ENCODE measurements around the gene YARS1. TPM values are rescaled to one million over a fixed set of nuclear protein-coding genes. Genes with fewer than 3 reads are reported as not detected.

The YARS1 gene
- total RNA-seq, 1 experiment from 2014 or later: 115 TPM

GRCh38 chr1:32755810-32756159, 61.4 kb downstream of the YARS1 start:
- POLR2A ChIA-PET (ENCODE audit: unreplicated experiment): no interaction called here
- H3K4me2 ChIP-seq (ENCODE audit: low read length): peak overlapping the region; percentile 86

GRCh38 chr1:32755098-32755809, 61.9 kb downstream of the YARS1 start:
- no peaks in the 10 kb centered on the region for H3K9me3 ChIP-seq (ENCODE audit: low read length)
- H4K20me1 ChIP-seq (ENCODE audit: low read length): no peaks in the 10 kb centered on the region
- H3K9ac ChIP-seq (ENCODE audit: low read length): peak overlapping the region; percentile 43
- H3K27me3 ChIP-seq (ENCODE audit: low read length): no peaks in the 10 kb centered on the region
- no peak for ATAC-seq
- POLR2A ChIA-PET (ENCODE audit: unreplicated experiment): no interaction called here
- peak overlapping the region; percentile 80 for H3K4me3 ChIP-seq (ENCODE audit: low read length)
- BruUV-seq (replicated peaks): no TSS peak
- H3K4me2 ChIP-seq (ENCODE audit: low read length): peak overlapping the region; percentile 86
- CTCF ChIA-PET: no interaction called here
- peaks cover 51% of the 10 kb centered on the region for H3K4me1 ChIP-seq (ENCODE audit: insufficient read depth, low read length)
- peak overlapping the region; percentile 29 for H3K27ac ChIP-seq (ENCODE audit: low read length)
- H3K9me2 ChIP-seq (replicated peaks; ENCODE audit: low read length): no peaks in the 10 kb centered on the region
- H2AFZ ChIP-seq (ENCODE audit: low read length): no peak overlapping the region
- TF ChIP-seq CTCF (conservative IDR thresholded peaks at IDR 0.05; ENCODE audit: low read depth, low read length) (no peak), EZH2 (IDR thresholded peaks at IDR 0.05; ENCODE audit: low read length, unreplicated experiment) (no peak), EZH2phosphoT487 (IDR thresholded peaks at IDR 0.05; ENCODE audit: borderline replicate concordance, low read length) (no peak)
- no peak for DNase-seq
- intact Hi-C loops (cut with micrococcal nuclease): no loop called here
- H3K79me2 ChIP-seq (ENCODE audit: low read length): peaks cover 66% of the 10 kb centered on the region
- peaks cover 14% of the 10 kb centered on the region for H3F3A ChIP-seq (ENCODE audit: low read length, unreplicated experiment)
- H3K36me3 ChIP-seq (ENCODE audit: low read depth, low read length): no peaks in the 10 kb centered on the region

More at GRCh38 chr1:32755810-32756159, 61.4 kb downstream of the YARS1 start:
- no TSS peak for BruUV-seq (replicated peaks)
- H3F3A ChIP-seq (ENCODE audit: low read length, unreplicated experiment): peaks cover 14% of the 10 kb centered on the region
- peaks cover 57% of the 10 kb centered on the region for H3K4me1 ChIP-seq (ENCODE audit: insufficient read depth, low read length)
- no peaks in the 10 kb centered on the region for H3K9me3 ChIP-seq (ENCODE audit: low read length)
- intact Hi-C loops (cut with micrococcal nuclease): no loop called here
- H3K9ac ChIP-seq (ENCODE audit: low read length): 0 out of 2 replicates have a peak overlapping the region, but pooled peaks have one; percentile 43
- H3K4me3 ChIP-seq (ENCODE audit: low read length): peak overlapping the region; percentile 80
- H3K79me2 ChIP-seq (ENCODE audit: low read length): peaks cover 70% of the 10 kb centered on the region
- H3K27ac ChIP-seq (ENCODE audit: low read length): peak overlapping the region; percentile 3; the same call in 1 of the 2 replicates
- H3K9me2 ChIP-seq (replicated peaks; ENCODE audit: low read length): no peaks in the 10 kb centered on the region
- H3K27me3 ChIP-seq (ENCODE audit: low read length): no peaks in the 10 kb centered on the region
- no peak overlapping the region for H2AFZ ChIP-seq (ENCODE audit: low read length)
- ATAC-seq: no peak
- H4K20me1 ChIP-seq (ENCODE audit: low read length): no peaks in the 10 kb centered on the region
- no peak for DNase-seq
- TF ChIP-seq EZH2 (IDR thresholded peaks at IDR 0.05; ENCODE audit: low read length, unreplicated experiment): no peak
- no peak for TF ChIP-seq EZH2phosphoT487 (IDR thresholded peaks at IDR 0.05; ENCODE audit: borderline replicate concordance, low read length)
- TF ChIP-seq CTCF (conservative IDR thresholded peaks at IDR 0.05; ENCODE audit: low read depth, low read length): no peak
- H3K36me3 ChIP-seq (ENCODE audit: low read depth, low read length): no peaks in the 10 kb centered on the region
- CTCF ChIA-PET: no interaction called here
